ENCODE results near the gene MAG. TPM values are rescaled to one million over a fixed set of nuclear protein-coding genes. Genes with fewer than 3 reads are reported as not detected.

Gene MAG
- total and polyA plus RNA-seq, 9 of the 15 experiments (the other 6 are each of a cell fraction or from before 2014, with no cell fraction given), result 0.11 to 10.0 (median 1.6) TPM

DNA sequence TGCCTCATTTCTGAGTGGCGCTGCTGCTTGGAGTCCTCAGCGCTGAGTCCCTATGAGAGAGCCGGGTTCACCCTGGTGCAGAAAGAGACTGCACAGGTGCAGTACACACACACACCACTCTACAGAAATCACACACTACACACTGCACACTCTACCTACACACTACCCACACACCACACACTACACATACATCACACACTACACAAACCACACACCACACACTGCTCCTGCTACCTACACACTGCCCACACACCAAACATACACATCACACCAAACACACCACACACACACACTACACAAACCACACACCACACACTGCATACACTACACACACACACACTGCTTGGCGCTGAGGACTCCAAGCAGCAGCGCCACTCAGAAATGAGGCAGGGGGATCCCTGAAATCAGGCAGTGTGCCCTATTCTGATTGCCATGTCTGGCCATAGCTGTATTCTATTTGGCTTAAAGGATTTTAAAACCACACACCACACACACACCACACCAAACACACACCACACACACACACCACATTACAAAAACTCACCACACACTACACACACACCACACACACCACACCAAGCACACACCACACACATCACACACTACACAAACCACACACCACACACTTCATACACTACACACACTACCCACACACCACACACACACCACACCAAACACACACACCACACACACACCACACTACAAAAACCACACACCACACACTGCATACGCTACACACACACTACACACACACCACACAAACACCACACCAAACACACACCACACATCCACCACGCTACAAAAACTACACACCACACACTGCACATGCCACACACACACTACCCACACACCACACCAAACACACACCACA is 4.9 kb downstream of the MAG start (continued):
- TF ChIP-seq, protein P1, sequence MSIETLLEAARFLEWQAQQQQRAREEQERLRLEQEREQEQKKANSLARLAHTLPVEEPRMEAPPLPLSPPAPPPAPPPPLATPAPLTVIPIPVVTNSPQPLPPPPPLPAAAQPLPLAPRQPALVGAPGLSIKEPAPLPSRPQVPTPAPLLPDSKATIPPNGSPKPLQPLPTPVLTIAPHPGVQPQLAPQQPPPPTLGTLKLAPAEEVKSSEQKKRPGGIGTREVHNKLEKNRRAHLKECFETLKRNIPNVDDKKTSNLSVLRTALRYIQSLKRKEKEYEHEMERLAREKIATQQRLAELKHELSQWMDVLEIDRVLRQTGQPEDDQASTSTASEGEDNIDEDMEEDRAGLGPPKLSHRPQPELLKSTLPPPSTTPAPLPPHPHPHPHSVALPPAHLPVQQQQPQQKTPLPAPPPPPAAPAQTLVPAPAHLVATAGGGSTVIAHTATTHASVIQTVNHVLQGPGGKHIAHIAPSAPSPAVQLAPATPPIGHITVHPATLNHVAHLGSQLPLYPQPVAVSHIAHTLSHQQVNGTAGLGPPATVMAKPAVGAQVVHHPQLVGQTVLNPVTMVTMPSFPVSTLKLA (conservative IDR thresholded peaks at IDR 0.05), result no peak
- TF ChIP-seq DPF2 (IDR thresholded peaks at IDR 0.05) (peak; percentile 18; the same call in 1 of the 2 replicates), PHB (CRISPR knock-in tag; IDR thresholded peaks at IDR 0.05) (no peak), PHF21A (IDR thresholded peaks at IDR 0.05; ENCODE audit: borderline replicate concordance, low read depth) (0 out of 2 replicates have a peak, but pooled peaks have one; percentile 12), SOX6 (IDR thresholded peaks at IDR 0.05) (no peak), ZNF146 (CRISPR knock-in tag; IDR thresholded peaks at IDR 0.05; ENCODE audit: unreplicated experiment) (no peak), OTX1 (CRISPR knock-in tag; IDR thresholded peaks at IDR 0.05) (peak; percentile 9; the same call in 1 of the 2 replicates), ARHGAP35 (IDR thresholded peaks at IDR 0.05; ENCODE audit: partially characterized antibody) (peak; percentile 45), SRF (CRISPR knock-in tag; IDR thresholded peaks at IDR 0.05) (no peak)
- TF ChIP-seq, protein P2, sequence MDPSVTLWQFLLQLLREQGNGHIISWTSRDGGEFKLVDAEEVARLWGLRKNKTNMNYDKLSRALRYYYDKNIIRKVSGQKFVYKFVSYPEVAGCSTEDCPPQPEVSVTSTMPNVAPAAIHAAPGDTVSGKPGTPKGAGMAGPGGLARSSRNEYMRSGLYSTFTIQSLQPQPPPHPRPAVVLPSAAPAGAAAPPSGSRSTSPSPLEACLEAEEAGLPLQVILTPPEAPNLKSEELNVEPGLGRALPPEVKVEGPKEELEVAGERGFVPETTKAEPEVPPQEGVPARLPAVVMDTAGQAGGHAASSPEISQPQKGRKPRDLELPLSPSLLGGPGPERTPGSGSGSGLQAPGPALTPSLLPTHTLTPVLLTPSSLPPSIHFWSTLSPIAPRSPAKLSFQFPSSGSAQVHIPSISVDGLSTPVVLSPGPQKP (CRISPR knock-in tag; IDR thresholded peaks at IDR 0.05), result no peak
- TF ChIP-seq, protein P3, sequence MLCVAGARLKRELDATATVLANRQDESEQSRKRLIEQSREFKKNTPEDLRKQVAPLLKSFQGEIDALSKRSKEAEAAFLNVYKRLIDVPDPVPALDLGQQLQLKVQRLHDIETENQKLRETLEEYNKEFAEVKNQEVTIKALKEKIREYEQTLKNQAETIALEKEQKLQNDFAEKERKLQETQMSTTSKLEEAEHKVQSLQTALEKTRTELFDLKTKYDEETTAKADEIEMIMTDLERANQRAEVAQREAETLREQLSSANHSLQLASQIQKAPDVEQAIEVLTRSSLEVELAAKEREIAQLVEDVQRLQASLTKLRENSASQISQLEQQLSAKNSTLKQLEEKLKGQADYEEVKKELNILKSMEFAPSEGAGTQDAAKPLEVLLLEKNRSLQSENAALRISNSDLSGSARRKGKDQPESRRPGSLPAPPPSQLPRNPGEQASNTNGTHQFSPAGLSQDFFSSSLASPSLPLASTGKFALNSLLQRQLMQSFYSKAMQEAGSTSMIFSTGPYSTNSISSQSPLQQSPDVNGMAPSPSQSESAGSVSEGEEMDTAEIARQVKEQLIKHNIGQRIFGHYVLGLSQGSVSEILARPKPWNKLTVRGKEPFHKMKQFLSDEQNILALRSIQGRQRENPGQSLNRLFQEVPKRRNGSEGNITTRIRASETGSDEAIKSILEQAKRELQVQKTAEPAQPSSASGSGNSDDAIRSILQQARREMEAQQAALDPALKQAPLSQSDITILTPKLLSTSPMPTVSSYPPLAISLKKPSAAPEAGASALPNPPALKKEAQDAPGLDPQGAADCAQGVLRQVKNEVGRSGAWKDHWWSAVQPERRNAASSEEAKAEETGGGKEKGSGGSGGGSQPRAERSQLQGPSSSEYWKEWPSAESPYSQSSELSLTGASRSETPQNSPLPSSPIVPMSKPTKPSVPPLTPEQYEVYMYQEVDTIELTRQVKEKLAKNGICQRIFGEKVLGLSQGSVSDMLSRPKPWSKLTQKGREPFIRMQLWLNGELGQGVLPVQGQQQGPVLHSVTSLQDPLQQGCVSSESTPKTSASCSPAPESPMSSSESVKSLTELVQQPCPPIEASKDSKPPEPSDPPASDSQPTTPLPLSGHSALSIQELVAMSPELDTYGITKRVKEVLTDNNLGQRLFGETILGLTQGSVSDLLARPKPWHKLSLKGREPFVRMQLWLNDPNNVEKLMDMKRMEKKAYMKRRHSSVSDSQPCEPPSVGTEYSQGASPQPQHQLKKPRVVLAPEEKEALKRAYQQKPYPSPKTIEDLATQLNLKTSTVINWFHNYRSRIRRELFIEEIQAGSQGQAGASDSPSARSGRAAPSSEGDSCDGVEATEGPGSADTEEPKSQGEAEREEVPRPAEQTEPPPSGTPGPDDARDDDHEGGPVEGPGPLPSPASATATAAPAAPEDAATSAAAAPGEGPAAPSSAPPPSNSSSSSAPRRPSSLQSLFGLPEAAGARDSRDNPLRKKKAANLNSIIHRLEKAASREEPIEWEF (CRISPR knock-in tag; IDR thresholded peaks at IDR 0.05), result no peak
- TF ChIP-seq, protein P4, sequence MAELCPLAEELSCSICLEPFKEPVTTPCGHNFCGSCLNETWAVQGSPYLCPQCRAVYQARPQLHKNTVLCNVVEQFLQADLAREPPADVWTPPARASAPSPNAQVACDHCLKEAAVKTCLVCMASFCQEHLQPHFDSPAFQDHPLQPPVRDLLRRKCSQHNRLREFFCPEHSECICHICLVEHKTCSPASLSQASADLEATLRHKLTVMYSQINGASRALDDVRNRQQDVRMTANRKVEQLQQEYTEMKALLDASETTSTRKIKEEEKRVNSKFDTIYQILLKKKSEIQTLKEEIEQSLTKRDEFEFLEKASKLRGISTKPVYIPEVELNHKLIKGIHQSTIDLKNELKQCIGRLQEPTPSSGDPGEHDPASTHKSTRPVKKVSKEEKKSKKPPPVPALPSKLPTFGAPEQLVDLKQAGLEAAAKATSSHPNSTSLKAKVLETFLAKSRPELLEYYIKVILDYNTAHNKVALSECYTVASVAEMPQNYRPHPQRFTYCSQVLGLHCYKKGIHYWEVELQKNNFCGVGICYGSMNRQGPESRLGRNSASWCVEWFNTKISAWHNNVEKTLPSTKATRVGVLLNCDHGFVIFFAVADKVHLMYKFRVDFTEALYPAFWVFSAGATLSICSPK (IDR thresholded peaks at IDR 0.05; ENCODE audit: borderline replicate concordance), result no peak
- TF ChIP-seq, protein P5, sequence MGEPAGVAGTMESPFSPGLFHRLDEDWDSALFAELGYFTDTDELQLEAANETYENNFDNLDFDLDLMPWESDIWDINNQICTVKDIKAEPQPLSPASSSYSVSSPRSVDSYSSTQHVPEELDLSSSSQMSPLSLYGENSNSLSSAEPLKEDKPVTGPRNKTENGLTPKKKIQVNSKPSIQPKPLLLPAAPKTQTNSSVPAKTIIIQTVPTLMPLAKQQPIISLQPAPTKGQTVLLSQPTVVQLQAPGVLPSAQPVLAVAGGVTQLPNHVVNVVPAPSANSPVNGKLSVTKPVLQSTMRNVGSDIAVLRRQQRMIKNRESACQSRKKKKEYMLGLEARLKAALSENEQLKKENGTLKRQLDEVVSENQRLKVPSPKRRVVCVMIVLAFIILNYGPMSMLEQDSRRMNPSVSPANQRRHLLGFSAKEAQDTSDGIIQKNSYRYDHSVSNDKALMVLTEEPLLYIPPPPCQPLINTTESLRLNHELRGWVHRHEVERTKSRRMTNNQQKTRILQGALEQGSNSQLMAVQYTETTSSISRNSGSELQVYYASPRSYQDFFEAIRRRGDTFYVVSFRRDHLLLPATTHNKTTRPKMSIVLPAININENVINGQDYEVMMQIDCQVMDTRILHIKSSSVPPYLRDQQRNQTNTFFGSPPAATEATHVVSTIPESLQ (CRISPR knock-in tag; IDR thresholded peaks at IDR 0.05), result no peak

Measured in K562 (cell line).